ENCODE measurements around the gene SRRM3.
"Not testable (repeated sequence)": the region's sequence is repeated elsewhere in the genome, so short reads cannot be mapped to it uniquely, and the experiment has no call there.

Gene SRRM3

GRCh38 chr7:76226878-76227423 lies 25.3 kb downstream of the SRRM3 start:
- not testable (repeated sequence) for H3K27ac Mint-ChIP-seq, H3K9me3 Mint-ChIP-seq
- H3K27me3 Mint-ChIP-seq: peaks cover 44% of the 10 kb centered on the region

GRCh38 chr7:76230214-76230613 lies 28.5 kb downstream of the SRRM3 start:
- no peak overlapping the region for H3K27ac Mint-ChIP-seq
- H3K27me3 Mint-ChIP-seq: peaks cover 56% of the 10 kb centered on the region
- intact Hi-C loops (cut with micrococcal nuclease): no loop called here

More at GRCh38 chr7:76226878-76227423, 25.3 kb downstream of the SRRM3 start:
- H3K4me1 Mint-ChIP-seq (ENCODE audit: low read depth); intact Hi-C loops (cut with micrococcal nuclease); H3K36me3 Mint-ChIP-seq (ENCODE audit: low read depth); H3K4me3 Mint-ChIP-seq: not testable (repeated sequence)

GRCh38 chr7:76231071-76231470 lies 29.4 kb downstream of the SRRM3 start:
- Mint-ChIP-seq H3K9me3 (no peaks in the 10 kb centered on the region), H3K36me3 (ENCODE audit: low read depth) (no peaks in the 10 kb centered on the region), H3K4me3 (no peak overlapping the region), H3K4me1 (ENCODE audit: low read depth) (peaks cover 8% of the 10 kb centered on the region), H3K27ac (no peak overlapping the region), H3K27me3 (peaks cover 54% of the 10 kb centered on the region)
- intact Hi-C loops (cut with micrococcal nuclease): no loop called here

More at GRCh38 chr7:76230214-76230613, 28.5 kb downstream of the SRRM3 start:
- H3K9me3 Mint-ChIP-seq: no peaks in the 10 kb centered on the region
- no peak overlapping the region for H3K4me3 Mint-ChIP-seq
- H3K4me1 Mint-ChIP-seq (ENCODE audit: low read depth): peaks cover 8% of the 10 kb centered on the region
- H3K36me3 Mint-ChIP-seq (ENCODE audit: low read depth): no peaks in the 10 kb centered on the region

GRCh38 chr7:76231583-76231982 lies 29.9 kb downstream of the SRRM3 start:
- Mint-ChIP-seq H3K9me3 (no peaks in the 10 kb centered on the region), H3K4me3 (no peak overlapping the region), H3K27ac (no peak overlapping the region), H3K27me3 (peaks cover 55% of the 10 kb centered on the region), H3K4me1 (ENCODE audit: low read depth) (peaks cover 8% of the 10 kb centered on the region), H3K36me3 (ENCODE audit: low read depth) (no peaks in the 10 kb centered on the region)
- intact Hi-C loops (cut with micrococcal nuclease): no loop called here

GRCh38 chr7:76232698-76233097 lies 31.0 kb downstream of the SRRM3 start:
- Mint-ChIP-seq H3K27me3 (peaks cover 61% of the 10 kb centered on the region), H3K9me3 (no peaks in the 10 kb centered on the region), H3K27ac (no peak overlapping the region), H3K4me1 (ENCODE audit: low read depth) (peaks cover 8% of the 10 kb centered on the region), H3K36me3 (ENCODE audit: low read depth) (no peaks in the 10 kb centered on the region), H3K4me3 (no peak overlapping the region)
- intact Hi-C loops (cut with micrococcal nuclease): no loop called here

- Mint-ChIP-seq H3K36me3 (ENCODE audit: low read depth) (no peaks in the 10 kb centered on the region), H3K4me1 (ENCODE audit: low read depth) (peaks cover 8% of the 10 kb centered on the region), H3K27ac (no peak overlapping the region), H3K4me3 (no peak overlapping the region), H3K9me3 (no peaks in the 10 kb centered on the region), H3K27me3 (peaks cover 69% of the 10 kb centered on the region)
- intact Hi-C loops (cut with micrococcal nuclease): no loop called here
Measured at GRCh38 chr7:76233538-76234281, 32.0 kb downstream of the SRRM3 start.

GRCh38 chr7:76234282-76234584 lies 32.5 kb downstream of the SRRM3 start:
- Mint-ChIP-seq H3K9me3 (no peaks in the 10 kb centered on the region), H3K36me3 (ENCODE audit: low read depth) (no peaks in the 10 kb centered on the region), H3K27ac (no peak overlapping the region), H3K4me3 (no peak overlapping the region), H3K27me3 (peaks cover 69% of the 10 kb centered on the region), H3K4me1 (ENCODE audit: low read depth) (peaks cover 8% of the 10 kb centered on the region)
- intact Hi-C loops (cut with micrococcal nuclease): no loop called here

GRCh38 chr7:76234931-76235441 lies 33.3 kb downstream of the SRRM3 start:
- no peaks in the 10 kb centered on the region for H3K9me3 Mint-ChIP-seq
- peaks cover 8% of the 10 kb centered on the region for H3K4me1 Mint-ChIP-seq (ENCODE audit: low read depth)
- peaks cover 62% of the 10 kb centered on the region for H3K27me3 Mint-ChIP-seq
- no peak overlapping the region for H3K27ac Mint-ChIP-seq
- intact Hi-C loops (cut with micrococcal nuclease): no loop called here
- peak overlapping the region; percentile 32 for H3K4me3 Mint-ChIP-seq
- no peaks in the 10 kb centered on the region for H3K36me3 Mint-ChIP-seq (ENCODE audit: low read depth)

- peaks cover 56% of the 10 kb centered on the region for H3K27me3 Mint-ChIP-seq
- H3K36me3 Mint-ChIP-seq (ENCODE audit: low read depth): no peaks in the 10 kb centered on the region
- no peak overlapping the region for H3K27ac Mint-ChIP-seq
- peaks cover 8% of the 10 kb centered on the region for H3K4me1 Mint-ChIP-seq (ENCODE audit: low read depth)
- H3K9me3 Mint-ChIP-seq: no peaks in the 10 kb centered on the region
- no peak overlapping the region for H3K4me3 Mint-ChIP-seq
- intact Hi-C loops (cut with micrococcal nuclease): no loop called here
Measured at GRCh38 chr7:76236224-76236623, 34.5 kb downstream of the SRRM3 start.

GRCh38 chr7:76238326-76238725 lies 36.6 kb downstream of the SRRM3 start:
- H3K4me1 Mint-ChIP-seq (ENCODE audit: low read depth): no peaks in the 10 kb centered on the region
- no peak overlapping the region for H3K27ac Mint-ChIP-seq
- peaks cover 47% of the 10 kb centered on the region for H3K27me3 Mint-ChIP-seq
- H3K4me3 Mint-ChIP-seq: no peak overlapping the region
- intact Hi-C loops (cut with micrococcal nuclease): no loop called here
- H3K36me3 Mint-ChIP-seq (ENCODE audit: low read depth): no peaks in the 10 kb centered on the region
- no peaks in the 10 kb centered on the region for H3K9me3 Mint-ChIP-seq

GRCh38 chr7:76241141-76241540 lies 39.4 kb downstream of the SRRM3 start:
- no peaks in the 10 kb centered on the region for H3K9me3 Mint-ChIP-seq
- peaks cover 28% of the 10 kb centered on the region for H3K27me3 Mint-ChIP-seq
- no peak overlapping the region for H3K4me3 Mint-ChIP-seq
- intact Hi-C loops (cut with micrococcal nuclease): no loop called here
- no peak overlapping the region for H3K27ac Mint-ChIP-seq
- H3K4me1 Mint-ChIP-seq (ENCODE audit: low read depth): no peaks in the 10 kb centered on the region
- H3K36me3 Mint-ChIP-seq (ENCODE audit: low read depth): no peaks in the 10 kb centered on the region

- H3K9me3 Mint-ChIP-seq; H3K27ac Mint-ChIP-seq; intact Hi-C loops (cut with micrococcal nuclease); H3K4me1 Mint-ChIP-seq (ENCODE audit: low read depth); H3K36me3 Mint-ChIP-seq (ENCODE audit: low read depth); H3K4me3 Mint-ChIP-seq: not testable (repeated sequence)
- H3K27me3 Mint-ChIP-seq: peaks cover 18% of the 10 kb centered on the region
Measured at GRCh38 chr7:76242517-76243063, 40.9 kb downstream of the SRRM3 start.

GRCh38 chr7:76244781-76245391 lies 43.2 kb downstream of the SRRM3 start:
- Mint-ChIP-seq H3K36me3 (ENCODE audit: low read depth) (no peaks in the 10 kb centered on the region), H3K4me3 (no peak overlapping the region), H3K27ac (no peak overlapping the region), H3K4me1 (ENCODE audit: low read depth) (no peaks in the 10 kb centered on the region), H3K27me3 (peaks cover 10% of the 10 kb centered on the region), H3K9me3 (no peaks in the 10 kb centered on the region)
- intact Hi-C loops (cut with micrococcal nuclease): no loop called here

GRCh38 chr7:76246804-76247389 lies 45.2 kb downstream of the SRRM3 start:
- Mint-ChIP-seq H3K4me1 (ENCODE audit: low read depth) (no peaks in the 10 kb centered on the region), H3K9me3 (no peaks in the 10 kb centered on the region), H3K27me3 (peaks cover 8% of the 10 kb centered on the region), H3K4me3 (no peak overlapping the region), H3K27ac (no peak overlapping the region), H3K36me3 (ENCODE audit: low read depth) (no peaks in the 10 kb centered on the region)
- intact Hi-C loops (cut with micrococcal nuclease): no loop called here
